ENCODE data around the gene NLGN4Y. TPM values are rescaled to one million over a fixed set of nuclear protein-coding genes. Genes with fewer than 3 reads are reported as not detected.
"Not testable (repeated sequence)": the region's sequence is repeated elsewhere in the genome, so short reads cannot be mapped to it uniquely, and the experiment has no call there.

NLGN4Y gene
- total RNA-seq, 2 donors from 2014 or later, result 36.7 TPM; not detected in 1

DNA sequence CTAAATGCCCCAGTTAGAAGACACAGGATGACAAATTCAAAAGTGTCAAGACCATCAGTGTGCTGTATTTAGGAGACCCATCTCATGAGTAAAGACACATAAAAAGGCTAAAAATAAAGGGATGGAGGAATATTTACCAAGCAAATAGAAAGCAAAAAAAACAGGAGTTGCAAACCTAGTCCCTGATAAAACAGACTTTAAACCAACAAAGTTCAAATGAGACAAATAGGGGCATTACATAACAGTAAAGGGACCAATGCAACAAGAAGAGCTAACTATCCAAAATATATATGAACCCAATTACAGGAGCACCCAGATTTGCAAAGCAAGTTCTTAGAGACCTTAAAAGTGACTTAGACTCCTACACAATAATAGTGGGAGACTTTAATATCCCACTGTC is 336.1 kb downstream of the NLGN4Y start:
- Mint-ChIP-seq H3K4me1 (no peaks in the 10 kb centered on the region), H3K36me3 (ENCODE audit: low read depth) (no peaks in the 10 kb centered on the region), H3K27me3 (ENCODE audit: insufficient read depth) (no peaks in the 10 kb centered on the region), H3K27ac (no peak overlapping the region), H3K4me3 (no peak overlapping the region), H3K9me3 (no peaks in the 10 kb centered on the region)
- Histone ChIP-seq H3K4me1 (ENCODE audit: control insufficient read depth, insufficient read depth, low read length) (no peaks in the 10 kb centered on the region), H3K27ac (ENCODE audit: low read depth, low read length) (no peak overlapping the region), H3K4me3 (ENCODE audit: low read length) (no peak overlapping the region), H3K9ac (ENCODE audit: extremely low read depth, low read length, poor library complexity, severe bottlenecking) (no peak overlapping the region), H3K9me3 (ENCODE audit: control insufficient read depth, low read length) (no peaks in the 10 kb centered on the region), H3K27me3 (ENCODE audit: control insufficient read depth, insufficient read depth, low read length, poor library complexity, severe bottlenecking) (no peaks in the 10 kb centered on the region), H3K36me3 (ENCODE audit: control insufficient read depth, insufficient read depth, low read length) (no peaks in the 10 kb centered on the region)
- TF ChIP-seq, protein P1, sequence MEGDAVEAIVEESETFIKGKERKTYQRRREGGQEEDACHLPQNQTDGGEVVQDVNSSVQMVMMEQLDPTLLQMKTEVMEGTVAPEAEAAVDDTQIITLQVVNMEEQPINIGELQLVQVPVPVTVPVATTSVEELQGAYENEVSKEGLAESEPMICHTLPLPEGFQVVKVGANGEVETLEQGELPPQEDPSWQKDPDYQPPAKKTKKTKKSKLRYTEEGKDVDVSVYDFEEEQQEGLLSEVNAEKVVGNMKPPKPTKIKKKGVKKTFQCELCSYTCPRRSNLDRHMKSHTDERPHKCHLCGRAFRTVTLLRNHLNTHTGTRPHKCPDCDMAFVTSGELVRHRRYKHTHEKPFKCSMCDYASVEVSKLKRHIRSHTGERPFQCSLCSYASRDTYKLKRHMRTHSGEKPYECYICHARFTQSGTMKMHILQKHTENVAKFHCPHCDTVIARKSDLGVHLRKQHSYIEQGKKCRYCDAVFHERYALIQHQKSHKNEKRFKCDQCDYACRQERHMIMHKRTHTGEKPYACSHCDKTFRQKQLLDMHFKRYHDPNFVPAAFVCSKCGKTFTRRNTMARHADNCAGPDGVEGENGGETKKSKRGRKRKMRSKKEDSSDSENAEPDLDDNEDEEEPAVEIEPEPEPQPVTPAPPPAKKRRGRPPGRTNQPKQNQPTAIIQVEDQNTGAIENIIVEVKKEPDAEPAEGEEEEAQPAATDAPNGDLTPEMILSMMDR (conservative IDR thresholded peaks at IDR 0.05), result no peak
- DNase-seq, result no peak

DNA sequence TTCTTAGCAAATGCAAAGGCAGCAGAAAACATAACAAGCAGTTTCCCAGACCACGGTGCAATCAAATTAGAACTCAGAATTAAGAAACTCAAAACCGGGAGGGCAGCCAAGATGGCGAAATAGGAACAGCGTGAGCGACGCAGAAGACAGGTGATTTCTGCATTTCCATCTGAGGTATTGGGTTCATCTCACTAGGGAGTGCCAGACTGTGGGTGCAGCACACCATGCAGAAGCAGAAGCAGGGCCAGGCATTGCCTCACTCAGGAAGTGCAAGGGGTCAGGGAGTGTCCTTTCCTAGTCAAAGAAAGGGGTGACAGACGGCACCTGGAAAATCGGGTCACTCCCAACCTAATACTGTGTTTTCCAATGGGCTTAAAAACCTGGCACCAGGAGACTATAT is 336.7 kb downstream of the NLGN4Y start:
- not testable (repeated sequence) for H3K4me1 Mint-ChIP-seq; H3K9me3 ChIP-seq (ENCODE audit: control insufficient read depth, low read length); H3K27me3 Mint-ChIP-seq (ENCODE audit: insufficient read depth); H3K4me1 ChIP-seq (ENCODE audit: control insufficient read depth, insufficient read depth, low read length); H3K36me3 ChIP-seq (ENCODE audit: control insufficient read depth, insufficient read depth, low read length); H3K36me3 Mint-ChIP-seq (ENCODE audit: low read depth); H3K9me3 Mint-ChIP-seq; H3K4me3 Mint-ChIP-seq; H3K27ac ChIP-seq (ENCODE audit: low read depth, low read length); H3K27me3 ChIP-seq (ENCODE audit: control insufficient read depth, insufficient read depth, low read length, poor library complexity, severe bottlenecking); H3K9ac ChIP-seq (ENCODE audit: extremely low read depth, low read length, poor library complexity, severe bottlenecking); H3K27ac Mint-ChIP-seq; DNase-seq; H3K4me3 ChIP-seq (ENCODE audit: low read length)
- 86 to 93% methylated on average over 2 to 8 of the region's 8 CpGs for WGBS, 2 experiments (ENCODE audit: insufficient coverage in 1 of 2, insufficient read length in 1 of 2)

DNA sequence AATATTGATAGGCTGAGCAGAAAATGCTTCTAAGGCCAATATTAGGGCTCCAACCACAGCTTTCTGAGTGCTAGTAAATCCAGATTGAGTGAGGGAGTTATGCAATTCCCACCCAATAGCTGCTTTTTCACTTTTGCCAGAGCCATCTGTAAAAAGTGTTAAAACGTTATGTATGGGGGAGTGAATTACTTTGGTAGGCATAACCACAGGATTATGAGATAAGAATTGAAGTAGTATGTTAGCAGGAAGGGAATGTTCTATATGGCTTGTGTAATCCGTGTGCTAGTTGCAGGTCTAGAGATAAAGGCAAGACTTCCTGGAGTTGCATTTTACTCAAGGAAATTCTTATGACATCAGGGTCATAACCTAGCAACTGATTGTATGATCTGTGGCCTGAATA is 347.6 kb downstream of the NLGN4Y start:
- Histone ChIP-seq H3K27me3 (ENCODE audit: control insufficient read depth, insufficient read depth, low read length, poor library complexity, severe bottlenecking) (no peaks in the 10 kb centered on the region), H3K9ac (ENCODE audit: extremely low read depth, low read length, poor library complexity, severe bottlenecking) (no peak overlapping the region), H3K4me1 (ENCODE audit: control insufficient read depth, insufficient read depth, low read length) (no peaks in the 10 kb centered on the region), H3K27ac (ENCODE audit: low read depth, low read length) (no peak overlapping the region), H3K4me3 (ENCODE audit: low read length) (no peak overlapping the region), H3K36me3 (ENCODE audit: control insufficient read depth, insufficient read depth, low read length) (no peaks in the 10 kb centered on the region), H3K9me3 (ENCODE audit: control insufficient read depth, low read length) (peaks cover 13% of the 10 kb centered on the region)
- H3K36me3 Mint-ChIP-seq (ENCODE audit: low read depth), result no peaks in the 10 kb centered on the region
- TF ChIP-seq, protein P1 (conservative IDR thresholded peaks at IDR 0.05), result no peak
- H3K9me3 Mint-ChIP-seq, result no peaks in the 10 kb centered on the region
- 84% methylated on average over 2 of the region's 2 CpGs; no CpG with 5 or more reads in 1 of the 2 experiments for WGBS, 2 experiments (ENCODE audit: insufficient coverage in 1 of 2, insufficient read length in 1 of 2)
- H3K27me3 Mint-ChIP-seq (ENCODE audit: insufficient read depth), result no peaks in the 10 kb centered on the region
- H3K27ac Mint-ChIP-seq, result no peak overlapping the region
- no peaks in the 10 kb centered on the region for H3K4me1 Mint-ChIP-seq
- H3K4me3 Mint-ChIP-seq, result no peak overlapping the region
- DNase-seq, result no peak

Measured in endodermal cell (in vitro differentiated cells).